GM15510 (cell line): ENCODE data around the gene PHACTR2.

Experiments
- POLR2A ChIP-seq: IDR thresholded peaks from 3 replicates; pipeline ENCODE4 v1.6.1; 2011; ENCODE audit warnings: borderline replicate concordance; ENCODE audit not compliant: insufficient read length; ENCODE audit errors: extremely low read depth

The PHACTR2 gene

GRCh38 chr6:143694560-143694959 is 16.8 kb downstream of the PHACTR2 start:
- no peak for TF ChIP-seq POLR2A

GRCh38 chr6:143695130-143695968 is 17.6 kb downstream of the PHACTR2 start:
- TF ChIP-seq POLR2A: no peak

GRCh38 chr6:143695969-143696663 is 18.4 kb downstream of the PHACTR2 start:
- TF ChIP-seq POLR2A: no peak

GRCh38 chr6:143696664-143697000 is 18.9 kb downstream of the PHACTR2 start:
- TF ChIP-seq POLR2A: no peak

GRCh38 chr6:143697076-143697800 is 19.5 kb downstream of the PHACTR2 start:
- TF ChIP-seq POLR2A: no peak

GRCh38 chr6:143698329-143698728 is 20.6 kb downstream of the PHACTR2 start:
- no peak for TF ChIP-seq POLR2A

- TF ChIP-seq POLR2A: no peak
Measured at GRCh38 chr6:143698759-143699429, 21.1 kb downstream of the PHACTR2 start.

GRCh38 chr6:143699430-143699825 is 21.7 kb downstream of the PHACTR2 start:
- no peak for TF ChIP-seq POLR2A

- TF ChIP-seq POLR2A: no peak
Measured at GRCh38 chr6:143700684-143701348, 23.1 kb downstream of the PHACTR2 start.

GRCh38 chr6:143701349-143702234 is 23.8 kb downstream of the PHACTR2 start:
- no peak for TF ChIP-seq POLR2A

GRCh38 chr6:143705569-143705968 is 27.8 kb downstream of the PHACTR2 start:
- TF ChIP-seq POLR2A: no peak

GRCh38 chr6:143707697-143708096 is 29.9 kb downstream of the PHACTR2 start:
- no peak for TF ChIP-seq POLR2A

GRCh38 chr6:143708889-143709288 is 31.1 kb downstream of the PHACTR2 start:
- TF ChIP-seq POLR2A: no peak
